Stomach (tissue), 9 donors: Measurements from ENCODE around the gene DDAH1. TPM values are rescaled to one million over a fixed set of nuclear protein-coding genes. Genes with fewer than 3 reads are reported as not detected.
"Not testable (repeated sequence)": the region's sequence is repeated elsewhere in the genome, so short reads cannot be mapped to it uniquely, and the experiment has no call there.

ENCODE experiments used
- DNase-seq, 2 donors: peaks; one replicate each; pipeline versions ENCODE4 v3.0.0 to v3.0.0-alpha.2; 2013 to 2019
- H3K27ac ChIP-seq, 5 donors: fragments of 200-600 bp in 4 of 5; sonication (generic) in 4 of 5; one replicate each; pipeline ENCODE4 v1.5.1; 2013 to 2019; ENCODE audit warnings: mild to moderate bottlenecking in 1 of 5, moderate library complexity in 1 of 5
- H3K27me3 ChIP-seq, 3 donors: fragments of 200-600 bp; sonication (generic); one replicate each; pipeline ENCODE4 v1.5.1; 2017 to 2019; ENCODE audit warnings: mixed run types in 1 of 3
- H3K36me3 ChIP-seq, 4 donors: fragments of 200-600 bp; sonication (generic); 1 replicate in 3 of 4; 2 replicates in 1 of 4; pipeline ENCODE4 v1.5.1; 2016 to 2019
- H3K4me1 ChIP-seq, 4 donors: fragments of 200-600 bp; sonication (generic); one replicate each; pipeline ENCODE4 v1.5.1; 2016 to 2019
- H3K4me3 ChIP-seq, 4 donors: fragments of 200-600 bp; sonication (generic) in 3 of 4; one replicate each; pipeline ENCODE4 v1.5.1; 2016 to 2019; ENCODE audit warnings: mild to moderate bottlenecking in 1 of 4
- H3K9me3 ChIP-seq, 4 donors: fragments of 200-600 bp; sonication (generic); one replicate each; pipeline ENCODE4 v1.5.1; 2016 to 2019
- CTCF ChIP-seq, 7 experiments: fragments of 450-650 bp in 4 of 7; fragments of 200-600 bp in 3 of 7; sonication (generic) in 3 of 7; IDR thresholded peaks; one replicate each; pipeline ENCODE4 v1.5.1; 2016 to 2019; ENCODE audit warnings: antibody characterized with exemption in 7 of 7, control low read depth in 2 of 7, mild to moderate bottlenecking in 1 of 7
- EP300 ChIP-seq: sonication (generic); formaldehyde crosslinking; IDR thresholded peaks from one replicate; pipeline ENCODE4 v1.6.1; 2017; ENCODE audit warnings: antibody characterized with exemption
- POLR2A ChIP-seq, 4 donors: fragments of 450-650 bp; IDR thresholded peaks; one replicate each; pipeline ENCODE4 v1.6.1; 2016; ENCODE audit warnings: antibody characterized with exemption in 4 of 4, control low read depth in 2 of 4, mild to moderate bottlenecking in 1 of 4, moderate library complexity in 1 of 4
- POLR2AphosphoS5 ChIP-seq, 3 donors: sonication (generic); formaldehyde crosslinking; IDR thresholded peaks; one replicate each; pipeline ENCODE4 v1.6.1; 2016; ENCODE audit warnings: antibody characterized with exemption in 3 of 3
- WGBS, 5 donors: extraction: QIAGEN DNeasy Blood & Tissue Kit in 3 of 5; methylation state at CpG; one replicate each; pipeline versions ENCODE4 v1.1.5 to v1.1.7; 2013 to 2018; 5-methylcytosine and 5-hydroxymethylcytosine counted together
- intact Hi-C: fragments of 100-400 bp; cut with DNase I; formaldehyde crosslinking; loops from one replicate; pipeline ENCODE4 v1.15.1; 2023; ENCODE audit warnings: low total_unique reads
- polyA plus RNA-seq, 3 donors: library from polyadenylated mRNA; stranded (reverse); fragments of 200-250 nt; gene quantifications; one replicate each; pipeline ENCODE4 v1.2.3, GENCODE V29; 2013
- total RNA-seq, 5 donors: library from RNA; depleted of rRNA; stranded (reverse); fragments of >200 nt; gene quantifications; one replicate each; pipeline versions ENCODE4 v1.1.0 to v1.2.3, GENCODE V29; 2014 to 2016
- donor health status: healthy with polysubstance abuse.
- donor health status: Bipolar disorder and iron deficiency.
- donor health status: healthy.

Gene DDAH1
- total and polyA plus RNA-seq, 8 donors = 10.6 to 113 (median 42.3) TPM

GRCh38 chr1:85473390-85473789 is 8.4 kb upstream of the DDAH1 start:
- DNase-seq = no peak
- no peaks in the 10 kb centered on the region for H3K9me3 ChIP-seq
- TF ChIP-seq CTCF (IDR thresholded peaks at IDR 0.05) = no peak
- TF ChIP-seq POLR2AphosphoS5 (IDR thresholded peaks at IDR 0.05) = no peak
- no peak for TF ChIP-seq EP300
- no peak for TF ChIP-seq POLR2A (IDR thresholded peaks at IDR 0.05)
- intact Hi-C loops = no loop called here
- H3K4me3 ChIP-seq = no peak overlapping the region
- H3K27me3 ChIP-seq = no peaks in the 10 kb centered on the region
- H3K27ac ChIP-seq = no peak overlapping the region
- 75 to 79% (median 78%) methylated on average over 6 of the region's 6 CpGs for WGBS, 5 donors
- H3K4me1 ChIP-seq = no peaks in the 10 kb centered on the region
- no peaks in the 10 kb centered on the region for H3K36me3 ChIP-seq

GRCh38 chr1:85471558-85471957 is 6.6 kb upstream of the DDAH1 start:
- H3K4me3 ChIP-seq = no peak overlapping the region
- no peak for DNase-seq
- no peaks in the 10 kb centered on the region for H3K27me3 ChIP-seq
- no peak for TF ChIP-seq EP300
- no peaks in the 10 kb centered on the region for H3K4me1 ChIP-seq
- H3K27ac ChIP-seq = no peak overlapping the region
- intact Hi-C loops = no loop called here
- WGBS, 5 donors = 32 to 56% (median 45%) methylated on average over 1 of the region's 1 CpG
- no peaks in the 10 kb centered on the region for H3K36me3 ChIP-seq
- no peaks in the 10 kb centered on the region for H3K9me3 ChIP-seq

GRCh38 chr1:85470130-85470529 is 5.2 kb upstream of the DDAH1 start:
- H3K27me3 ChIP-seq, DNase-seq, intact Hi-C loops, H3K27ac ChIP-seq, H3K36me3 ChIP-seq, H3K9me3 ChIP-seq, H3K4me3 ChIP-seq: not testable (repeated sequence)
- 59 to 73% (median 72%) methylated on average over 2 of the region's 2 CpGs for WGBS, 5 donors
- peaks cover 0 to 11% (median 9%) of the 10 kb centered on the region in 4 donors for H3K4me1 ChIP-seq

- intact Hi-C loops = no loop called here
- no peak for DNase-seq
- Histone ChIP-seq H3K4me1 (peaks cover 0 to 27% (median 23%) of the 10 kb centered on the region in 4 donors), H3K27ac (no peak overlapping the region), H3K4me3 (no peak overlapping the region), H3K36me3 (no peaks in the 10 kb centered on the region), H3K9me3 (no peaks in the 10 kb centered on the region), H3K27me3 (peaks cover 0 to 7% (median 0%) of the 10 kb centered on the region in 3 donors)
- 85 to 97% (median 94%) methylated on average over 3 of the region's 3 CpGs for WGBS, 5 donors
- TF ChIP-seq POLR2AphosphoS5 (IDR thresholded peaks at IDR 0.05) (no peak), POLR2A (IDR thresholded peaks at IDR 0.05) (no peak), CTCF (IDR thresholded peaks at IDR 0.05) (no peak), EP300 (no peak)
Observed at GRCh38 chr1:85467929-85468540, 3.1 kb upstream of the DDAH1 start.

GRCh38 chr1:85467036-85467435 is 2.1 kb upstream of the DDAH1 start:
- WGBS, 5 donors = 76 to 97% (median 91%) methylated on average over 5 of the region's 5 CpGs
- intact Hi-C loops = no loop called here
- Histone ChIP-seq H3K36me3 (no peaks in the 10 kb centered on the region), H3K4me1 (peaks cover 0 to 36% (median 33%) of the 10 kb centered on the region in 4 donors), H3K27me3 (peaks cover 0 to 7% (median 0%) of the 10 kb centered on the region in 3 donors), H3K27ac (no peak overlapping the region), H3K9me3 (no peaks in the 10 kb centered on the region), H3K4me3 (no peak overlapping the region)
- no peak for TF ChIP-seq CTCF (IDR thresholded peaks at IDR 0.05)
- TF ChIP-seq EP300 = no peak
- no peak for TF ChIP-seq POLR2AphosphoS5 (IDR thresholded peaks at IDR 0.05)
- TF ChIP-seq POLR2A (IDR thresholded peaks at IDR 0.05) = no peak
- DNase-seq = no peak
